CD4-positive, alpha-beta T cell treated with Interleukin-21 for 1 hour (primary cell): ENCODE results near the gene CXXC5.

Experiments used
- DNase-seq: peaks from one replicate; pipeline ENCODE4 v3.0.0-alpha.2; 2020

The CXXC5 gene

GRCh38 chr5:139638736-139639618, 9.2 kb upstream of the CXXC5 start:
- DNase-seq, result no peak

GRCh38 chr5:139639619-139640380, 8.3 kb upstream of the CXXC5 start:
- DNase-seq, result no peak

GRCh38 chr5:139640421-139641115, 7.6 kb upstream of the CXXC5 start:
- no peak for DNase-seq

- no peak for DNase-seq
Measured at GRCh38 chr5:139641116-139642080, 6.8 kb upstream of the CXXC5 start.

GRCh38 chr5:139642213-139642612, 5.9 kb upstream of the CXXC5 start:
- DNase-seq, result no peak

- DNase-seq, result no peak
Measured at GRCh38 chr5:139642891-139643871, 5.0 kb upstream of the CXXC5 start.

GRCh38 chr5:139644001-139644456, 4.1 kb upstream of the CXXC5 start:
- DNase-seq, result no peak

GRCh38 chr5:139644646-139645429, 3.3 kb upstream of the CXXC5 start:
- no peak for DNase-seq

GRCh38 chr5:139645430-139645871, 2.7 kb upstream of the CXXC5 start:
- DNase-seq, result no peak

GRCh38 chr5:139646111-139646510, 2.0 kb upstream of the CXXC5 start:
- DNase-seq, result no peak

GRCh38 chr5:139646912-139647505, 1.1 kb upstream of the CXXC5 start:
- no peak for DNase-seq

- DNase-seq, result no peak
Measured at GRCh38 chr5:139647506-139648204, 494 bp upstream of the CXXC5 start.

GRCh38 chr5:139649082-139649991, 1.2 kb downstream of the CXXC5 start:
- no peak for DNase-seq

GRCh38 chr5:139650031-139650688, 2.0 kb downstream of the CXXC5 start:
- DNase-seq, result no peak

- DNase-seq, result no peak
Measured at GRCh38 chr5:139650689-139651042, 2.5 kb downstream of the CXXC5 start.

- DNase-seq, result no peak
Measured at GRCh38 chr5:139651043-139651834, 3.1 kb downstream of the CXXC5 start.
